Colonic mucosa (tissue), 4 donors: ENCODE data around the gene FAM20A. TPM values are rescaled to one million over a fixed set of nuclear protein-coding genes. Genes with fewer than 3 reads are reported as not detected.

Experiments used
- DNase-seq: peaks from one replicate; pipeline ENCODE4 v3.0.0-alpha.2; 2020
- H3K27ac ChIP-seq: fragments of 200-600 bp; one replicate; pipeline ENCODE4 v1.8.0; 2021
- H3K27me3 ChIP-seq: fragments of 200-600 bp; one replicate; pipeline ENCODE4 v1.8.0; 2021
- H3K36me3 ChIP-seq: fragments of 200-600 bp; one replicate; pipeline ENCODE4 v1.8.0; 2021
- H3K4me1 ChIP-seq: fragments of 200-600 bp; one replicate; pipeline ENCODE4 v1.8.0; 2021; ENCODE audit warnings: mild to moderate bottlenecking
- H3K4me3 ChIP-seq: fragments of 200-600 bp; one replicate; pipeline ENCODE4 v1.8.0; 2021
- H3K9ac ChIP-seq, 2 donors: one replicate each; pipeline ENCODE4 v1.7.0; 2013; ENCODE audit warnings: control low read depth in 2 of 2, low read depth in 2 of 2, low read length in 2 of 2
- H3K9me3 ChIP-seq: fragments of 200-600 bp; one replicate; pipeline ENCODE4 v1.8.0; 2021
- CTCF ChIP-seq: fragments of 200-600 bp; IDR thresholded peaks from one replicate; pipeline ENCODE4 v1.8.0; 2022; ENCODE audit warnings: antibody characterized with exemption, mild to moderate bottlenecking
- intact Hi-C: fragments of 100-400 bp; cut with DNase I; formaldehyde crosslinking; loops from one replicate; pipeline ENCODE4 v1.14.1; 2022
- total RNA-seq, 2 donors: library from RNA; stranded (reverse); fragmentation: NEBNext Ultra II Directional in 1 of 2; extraction: Animal tissue kit (Norgen Biotek cat#: 25700) in 1 of 2; gene quantifications; one replicate each; pipeline ENCODE4 v1.2.1, GENCODE V29; 2021
- donor health status: healthy.
- donor health status: DM: no; HTN: no; CAD: no.
- donor health status: DM: no; HTN: no; CAD: no.

Gene FAM20A
- total RNA-seq, 2 donors from 2014 or later = 0.72 to 4.1 TPM

GRCh38 chr17:68608515-68609130, 7.5 kb upstream of the FAM20A start:
- Histone ChIP-seq H3K27ac (no peak overlapping the region), H3K4me1 (no peaks in the 10 kb centered on the region), H3K4me3 (no peak overlapping the region), H3K9me3 (no peaks in the 10 kb centered on the region), H3K27me3 (no peaks in the 10 kb centered on the region), H3K36me3 (no peaks in the 10 kb centered on the region), H3K9ac (no peak overlapping the region)
- intact Hi-C loops = no loop called here
- TF ChIP-seq CTCF = no peak
- no peak for DNase-seq

DNA sequence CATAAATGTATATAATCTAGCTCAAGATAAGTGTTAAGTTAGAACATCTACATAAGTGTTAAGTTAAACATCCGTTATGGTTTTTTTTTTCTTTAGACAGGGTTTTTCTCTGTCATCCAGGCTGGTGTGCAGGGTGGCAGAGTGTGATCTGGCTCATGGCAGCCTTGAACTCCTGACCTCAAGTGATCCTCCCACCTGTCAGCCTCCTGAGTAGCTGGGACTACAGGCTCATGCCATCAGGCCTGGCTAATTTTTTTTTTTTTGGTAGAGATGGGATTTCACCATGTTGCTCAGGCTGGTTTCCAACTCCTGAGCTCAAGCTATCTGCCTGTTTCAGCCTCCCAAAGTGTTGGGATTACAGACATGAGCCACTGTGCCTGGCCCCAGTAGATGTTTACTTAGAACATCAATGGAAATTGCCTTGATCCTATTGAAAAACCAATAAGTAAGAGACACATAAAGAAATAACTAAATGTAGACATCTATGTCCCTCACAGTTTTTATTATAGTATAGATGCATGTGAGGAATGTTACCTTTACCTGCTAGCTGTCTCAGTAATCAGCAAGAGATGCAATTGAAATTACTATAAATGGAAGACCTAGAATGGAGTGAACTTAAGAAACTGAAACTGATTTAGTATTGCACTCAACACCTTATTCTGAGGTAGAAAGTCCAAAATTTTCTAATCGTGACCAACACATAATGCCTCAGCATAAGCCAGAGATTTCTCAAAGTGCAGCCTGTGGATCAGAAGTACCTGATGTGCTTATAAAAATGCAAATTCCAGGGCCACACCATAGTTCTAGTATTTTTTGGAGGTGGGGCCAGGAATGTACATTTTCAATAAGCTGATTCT, 5.5 kb upstream of the FAM20A start:
- Histone ChIP-seq H3K4me3 (no peak overlapping the region), H3K9me3 (no peaks in the 10 kb centered on the region), H3K36me3 (no peaks in the 10 kb centered on the region), H3K27me3 (no peaks in the 10 kb centered on the region), H3K9ac (no peak overlapping the region), H3K4me1 (no peaks in the 10 kb centered on the region), H3K27ac (no peak overlapping the region)
- no peak for TF ChIP-seq CTCF
- intact Hi-C loops = no loop called here
- DNase-seq = no peak

- no peak overlapping the region for H3K4me3 ChIP-seq
- H3K9me3 ChIP-seq = no peaks in the 10 kb centered on the region
- H3K4me1 ChIP-seq = no peaks in the 10 kb centered on the region
- DNase-seq = no peak
- H3K27ac ChIP-seq = no peak overlapping the region
- H3K36me3 ChIP-seq = no peaks in the 10 kb centered on the region
- TF ChIP-seq CTCF = no peak
- H3K9ac ChIP-seq = no peak overlapping the region
- intact Hi-C loops = no loop called here
- H3K27me3 ChIP-seq = peaks cover 7% of the 10 kb centered on the region
Observed at GRCh38 chr17:68605914-68606313, 4.7 kb upstream of the FAM20A start.

DNA sequence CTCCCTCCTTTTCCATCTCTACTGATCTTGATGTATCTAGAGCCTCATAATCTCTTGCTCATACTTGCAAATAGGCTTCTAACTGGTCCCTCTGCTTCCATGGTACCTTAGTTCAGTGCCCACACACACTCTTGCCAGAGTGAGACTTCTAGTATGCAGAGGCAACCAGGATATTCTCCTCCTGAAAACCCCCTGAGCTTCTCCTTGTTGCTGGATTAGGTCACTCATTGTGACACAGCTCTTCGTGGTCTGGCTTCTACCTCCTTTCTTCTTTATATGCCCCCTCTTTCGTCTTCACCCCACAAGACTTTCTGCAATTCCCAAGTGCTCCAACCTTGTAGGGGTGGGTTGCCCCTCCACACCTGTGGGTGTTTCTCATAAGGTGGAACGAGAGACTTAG, 2.5 kb upstream of the FAM20A start:
- intact Hi-C loops = no loop called here
- no peak for TF ChIP-seq CTCF
- Histone ChIP-seq H3K9ac (no peak overlapping the region), H3K36me3 (no peaks in the 10 kb centered on the region), H3K9me3 (no peaks in the 10 kb centered on the region), H3K4me1 (no peaks in the 10 kb centered on the region), H3K4me3 (no peak overlapping the region), H3K27me3 (peaks cover 22% of the 10 kb centered on the region), H3K27ac (no peak overlapping the region)
- DNase-seq = no peak

DNA sequence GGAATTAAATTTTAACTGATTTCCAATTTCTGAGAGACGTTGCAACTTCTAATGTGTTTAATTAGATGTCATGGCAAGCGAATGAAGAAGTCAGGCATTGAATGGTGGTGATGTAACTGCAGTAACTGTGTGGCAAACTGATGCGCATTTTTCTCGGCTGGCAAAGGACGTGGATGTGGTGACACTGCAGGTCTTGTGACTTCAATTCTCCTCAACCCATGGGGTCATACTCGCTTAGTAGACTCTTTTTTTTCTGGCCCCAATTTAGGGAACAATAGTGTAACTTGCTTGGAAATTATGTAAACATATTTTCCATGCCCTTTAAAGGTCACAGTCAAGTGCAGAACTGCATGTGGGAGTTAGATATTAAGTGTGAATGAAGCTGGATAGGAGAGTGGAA, 1.9 kb upstream of the FAM20A start:
- Histone ChIP-seq H3K9ac (no peak overlapping the region), H3K9me3 (no peaks in the 10 kb centered on the region), H3K36me3 (no peaks in the 10 kb centered on the region), H3K27ac (peak overlapping the region; percentile 29), H3K27me3 (peaks cover 22% of the 10 kb centered on the region), H3K4me3 (no peak overlapping the region), H3K4me1 (no peaks in the 10 kb centered on the region)
- TF ChIP-seq CTCF = no peak
- no peak for DNase-seq
- intact Hi-C loops = no loop called here
